AG09309 (cell line): ENCODE data around the gene PCSK5.
A peak's percentile ranks its signal among the peaks of the same experiment; 100 is the strongest.

Source experiments
- DNase-seq: peaks from one replicate; pipeline ENCODE4 v3.0.0-alpha.2; 2010; ENCODE audit warnings: low read depth
- H3K4me3 ChIP-seq: 2 replicates; pipeline ENCODE4 v1.5.1; 2011; ENCODE audit warnings: mild to moderate bottlenecking, low read depth, low read length, moderate library complexity; ENCODE audit not compliant: control insufficient read depth
- CTCF ChIP-seq: IDR thresholded peaks from 2 replicates; pipeline ENCODE4 v1.5.1; 2011; ENCODE audit warnings: mild to moderate bottlenecking, low read depth, low read length, inconsistent platforms; ENCODE audit not compliant: insufficient read depth, control insufficient read depth; ENCODE audit errors: missing control alignments

The PCSK5 gene

GRCh38 chr9:76153902-76154629 lies 263.6 kb downstream of the PCSK5 start:
- no peak overlapping the region for H3K4me3 ChIP-seq
- DNase-seq, result no peak
- TF ChIP-seq CTCF, result no peak

GRCh38 chr9:76155361-76155760 lies 264.9 kb downstream of the PCSK5 start:
- DNase-seq, result no peak
- TF ChIP-seq CTCF, result no peak
- H3K4me3 ChIP-seq, result no peak overlapping the region

GRCh38 chr9:76158713-76159112 lies 268.2 kb downstream of the PCSK5 start:
- no peak for TF ChIP-seq CTCF
- DNase-seq, result no peak
- no peak overlapping the region for H3K4me3 ChIP-seq

- H3K4me3 ChIP-seq, result no peak overlapping the region
- no peak for DNase-seq
- no peak for TF ChIP-seq CTCF
These were observed 268.9 kb downstream of the PCSK5 start for GRCh38 chr9:76159293-76159926.

- no peak for DNase-seq
- TF ChIP-seq CTCF, result no peak
- H3K4me3 ChIP-seq, result no peak overlapping the region
These were observed 270.6 kb downstream of the PCSK5 start for GRCh38 chr9:76161106-76161505.

GRCh38 chr9:76161541-76161940 lies 271.1 kb downstream of the PCSK5 start:
- H3K4me3 ChIP-seq, result no peak overlapping the region
- no peak for TF ChIP-seq CTCF
- DNase-seq, result peak; percentile 56
